ENCODE results near the gene CNNM1. TPM values are rescaled to one million over a fixed set of nuclear protein-coding genes. Genes with fewer than 3 reads are reported as not detected.

Gene CNNM1
- total RNA-seq, 1 experiment from 2014 or later = not detected

- no peak for TF ChIP-seq SIN3A (IDR thresholded peaks at IDR 0.05; ENCODE audit: low read depth)
These were observed 41.8 kb downstream of the CNNM1 start (continued) for GRCh38 chr10:99370993-99371392.

DNA sequence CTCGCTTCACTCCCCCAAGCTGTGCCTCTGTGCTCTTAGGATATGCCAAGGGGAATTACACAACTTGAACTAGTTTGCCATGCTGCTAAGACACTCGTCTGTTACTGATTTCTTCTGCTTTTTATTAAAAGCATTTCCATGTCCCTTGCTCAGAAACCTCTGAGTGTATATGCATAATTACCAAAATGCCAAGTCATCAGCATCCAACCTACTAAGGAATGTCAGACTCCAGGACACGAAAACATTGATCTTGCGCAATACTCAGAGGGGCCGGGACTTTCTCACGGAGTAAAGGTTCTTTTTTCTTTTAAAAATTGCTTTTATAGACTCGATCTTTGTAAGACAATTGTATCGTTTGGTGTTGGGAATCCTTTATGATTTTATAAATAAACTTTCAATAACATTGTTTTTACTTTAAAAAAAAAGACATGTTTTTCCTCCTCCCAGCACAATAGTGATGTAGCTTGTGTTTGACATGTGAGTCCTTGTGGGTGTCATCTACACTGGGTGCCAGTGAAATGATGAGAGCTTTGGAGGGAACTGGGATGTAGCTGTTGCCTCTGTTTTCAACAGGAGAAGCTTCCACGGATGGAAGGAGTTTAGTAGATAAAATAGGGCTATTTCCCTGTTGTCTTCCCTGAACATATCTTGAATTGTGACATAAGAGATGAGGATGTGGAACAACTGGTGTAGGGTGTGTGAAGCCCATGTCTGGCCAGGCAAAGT, 43.6 kb downstream of the CNNM1 start:
- H3K36me3 ChIP-seq (ENCODE audit: control insufficient read depth in 1 of 2, insufficient read depth in 2 of 2, low read length in 2 of 2) = no peaks in the 10 kb centered on the region
- ATAC-seq (no peak), DNase-seq (ENCODE audit: low read depth, low spot score) (no peak)
- intact Hi-C loops (cut with micrococcal nuclease) = loop anchor here (10.0 kb wide), 1 partner anchor 908 kb away; no protein-coding TSS in a partner anchor
- no peak overlapping the region for H3K4me3 ChIP-seq (replicated peaks in 1 of 2; ENCODE audit: low read depth in 1 of 2, low read length in 2 of 2)
- no peak overlapping the region for H3K9ac ChIP-seq (ENCODE audit: low read length)
- H2AFZ ChIP-seq (ENCODE audit: low read depth, low read length, poor library complexity, severe bottlenecking) = no peak overlapping the region
- no peaks in the 10 kb centered on the region for H3K9me3 ChIP-seq (ENCODE audit: control insufficient read depth in 1 of 2, insufficient read depth in 1 of 2, low read depth in 1 of 2, low read length in 2 of 2)
- no peaks in the 10 kb centered on the region for H3K79me2 ChIP-seq (ENCODE audit: insufficient read depth, low read length)
- peaks cover 55% of the 10 kb centered on the region for H3K27me3 ChIP-seq (ENCODE audit: insufficient read depth, low read length)
- H3K9me2 ChIP-seq (ENCODE audit: insufficient read depth) = no peaks in the 10 kb centered on the region
- no peak overlapping the region for H3K27ac ChIP-seq (ENCODE audit: low read depth, low read length)
- RAD21 ChIA-PET (ENCODE audit: low non-redundant PET in 1 of 2, low total read pairs in 2 of 2, uncharacterized antibody in 2 of 2, unreplicated experiment in 2 of 2) = no interaction called here
- H3K4me2 ChIP-seq (ENCODE audit: low read length) = no peak overlapping the region
- H3K4me1 ChIP-seq (ENCODE audit: control insufficient read depth in 1 of 2, insufficient read depth in 2 of 2, low read length in 2 of 2) = no peaks in the 10 kb centered on the region
- TF ChIP-seq EZH2 (IDR thresholded peaks at IDR 0.05) (no peak), CEBPB (IDR thresholded peaks at IDR 0.05; ENCODE audit: low read depth) (peak; percentile 54), SIN3A (IDR thresholded peaks at IDR 0.05; ENCODE audit: low read depth) (no peak), CBX3 (IDR thresholded peaks at IDR 0.05; ENCODE audit: low read depth) (no peak), ELF1 (IDR thresholded peaks at IDR 0.05; ENCODE audit: borderline replicate concordance, low read depth) (no peak), EZH2phosphoT487 (IDR thresholded peaks at IDR 0.05; ENCODE audit: borderline replicate concordance) (no peak), RAD21 (IDR thresholded peaks at IDR 0.05; ENCODE audit: low read depth) (no peak), FOSL1 (IDR thresholded peaks at IDR 0.05; ENCODE audit: low read depth) (no peak)
- CTCF ChIA-PET = interaction anchor here (1.3 kb wide), 1 partner anchor 82 kb away, joined by 3 read pairs; no protein-coding TSS in a partner anchor
- no TSS peak for BruUV-seq (replicated peaks)
- H4K20me1 ChIP-seq (ENCODE audit: insufficient read depth) = no peaks in the 10 kb centered on the region
- POLR2A ChIA-PET = no interaction called here

GRCh38 chr10:99374526-99374925, 45.4 kb downstream of the CNNM1 start:
- RAD21 ChIA-PET (ENCODE audit: low non-redundant PET in 1 of 2, low total read pairs in 2 of 2, uncharacterized antibody in 2 of 2, unreplicated experiment in 2 of 2) = no interaction called here
- H3K9me3 ChIP-seq (ENCODE audit: control insufficient read depth in 1 of 2, insufficient read depth in 1 of 2, low read depth in 1 of 2, low read length in 2 of 2) = no peaks in the 10 kb centered on the region
- DNase-seq (ENCODE audit: low read depth, low spot score) (no peak), ATAC-seq (no peak)
- TF ChIP-seq SRF (IDR thresholded peaks at IDR 0.05; ENCODE audit: low read depth) = no peak
- no peak overlapping the region for H3K27ac ChIP-seq (ENCODE audit: low read depth, low read length)
- no peaks in the 10 kb centered on the region for H3K9me2 ChIP-seq (ENCODE audit: insufficient read depth)
- CTCF ChIA-PET = interaction anchor here (0.8 kb wide), 1 partner anchor 201 kb away, joined by 3 read pairs; no protein-coding TSS in a partner anchor
- H3K4me2 ChIP-seq (ENCODE audit: low read length) = no peak overlapping the region
- BruUV-seq (replicated peaks) = no TSS peak
- H4K20me1 ChIP-seq (ENCODE audit: insufficient read depth) = no peaks in the 10 kb centered on the region
- no peaks in the 10 kb centered on the region for H3K36me3 ChIP-seq (ENCODE audit: control insufficient read depth in 1 of 2, insufficient read depth in 2 of 2, low read length in 2 of 2)
- H3K9ac ChIP-seq (ENCODE audit: low read length) = no peak overlapping the region
- POLR2A ChIA-PET = no interaction called here
- H2AFZ ChIP-seq (ENCODE audit: low read depth, low read length, poor library complexity, severe bottlenecking) = no peak overlapping the region
- H3K4me1 ChIP-seq (ENCODE audit: control insufficient read depth in 1 of 2, insufficient read depth in 2 of 2, low read length in 2 of 2) = no peaks in the 10 kb centered on the region
- H3K79me2 ChIP-seq (ENCODE audit: insufficient read depth, low read length) = no peaks in the 10 kb centered on the region
- H3K27me3 ChIP-seq (ENCODE audit: insufficient read depth, low read length) = peaks cover 37% of the 10 kb centered on the region
- intact Hi-C loops (cut with micrococcal nuclease) = loop anchor here (10.0 kb wide), 1 partner anchor 910 kb away; no protein-coding TSS in a partner anchor
- H3K4me3 ChIP-seq (replicated peaks in 1 of 2; ENCODE audit: low read depth in 1 of 2, low read length in 2 of 2) = no peak overlapping the region
